ENCODE results near the gene ZBTB40. TPM values are rescaled to one million over a fixed set of nuclear protein-coding genes. Genes with fewer than 3 reads are reported as not detected.
A peak's percentile ranks its signal among the peaks of the same experiment; 100 is the strongest.

The ZBTB40 gene
- total and polyA plus RNA-seq, 9 of the 15 experiments (the other 6 are each of a cell fraction or from before 2014, with no cell fraction given) = 2.6 to 26.0 (median 18.8) TPM

DNA sequence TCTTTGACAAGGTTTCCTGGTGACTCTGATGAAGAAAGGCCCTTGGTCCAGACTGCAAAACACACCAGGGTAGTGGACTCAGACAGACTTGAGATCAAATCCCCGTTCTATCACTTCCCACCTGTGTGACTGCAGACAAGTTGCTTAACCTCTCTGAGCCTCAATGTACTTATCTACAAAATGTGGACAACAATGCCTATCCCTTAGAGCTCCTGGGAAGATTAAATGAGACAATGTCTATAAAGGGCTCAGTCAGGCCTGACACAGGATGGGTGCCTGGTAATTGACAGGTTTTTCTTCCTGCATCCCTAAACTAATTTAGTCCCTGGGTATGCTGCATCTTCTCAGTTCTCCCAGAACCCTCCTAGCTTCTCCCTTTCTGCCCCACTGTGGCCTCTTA lies 37.9 kb upstream of the ZBTB40 start (continued):
- TF ChIP-seq, protein P1, sequence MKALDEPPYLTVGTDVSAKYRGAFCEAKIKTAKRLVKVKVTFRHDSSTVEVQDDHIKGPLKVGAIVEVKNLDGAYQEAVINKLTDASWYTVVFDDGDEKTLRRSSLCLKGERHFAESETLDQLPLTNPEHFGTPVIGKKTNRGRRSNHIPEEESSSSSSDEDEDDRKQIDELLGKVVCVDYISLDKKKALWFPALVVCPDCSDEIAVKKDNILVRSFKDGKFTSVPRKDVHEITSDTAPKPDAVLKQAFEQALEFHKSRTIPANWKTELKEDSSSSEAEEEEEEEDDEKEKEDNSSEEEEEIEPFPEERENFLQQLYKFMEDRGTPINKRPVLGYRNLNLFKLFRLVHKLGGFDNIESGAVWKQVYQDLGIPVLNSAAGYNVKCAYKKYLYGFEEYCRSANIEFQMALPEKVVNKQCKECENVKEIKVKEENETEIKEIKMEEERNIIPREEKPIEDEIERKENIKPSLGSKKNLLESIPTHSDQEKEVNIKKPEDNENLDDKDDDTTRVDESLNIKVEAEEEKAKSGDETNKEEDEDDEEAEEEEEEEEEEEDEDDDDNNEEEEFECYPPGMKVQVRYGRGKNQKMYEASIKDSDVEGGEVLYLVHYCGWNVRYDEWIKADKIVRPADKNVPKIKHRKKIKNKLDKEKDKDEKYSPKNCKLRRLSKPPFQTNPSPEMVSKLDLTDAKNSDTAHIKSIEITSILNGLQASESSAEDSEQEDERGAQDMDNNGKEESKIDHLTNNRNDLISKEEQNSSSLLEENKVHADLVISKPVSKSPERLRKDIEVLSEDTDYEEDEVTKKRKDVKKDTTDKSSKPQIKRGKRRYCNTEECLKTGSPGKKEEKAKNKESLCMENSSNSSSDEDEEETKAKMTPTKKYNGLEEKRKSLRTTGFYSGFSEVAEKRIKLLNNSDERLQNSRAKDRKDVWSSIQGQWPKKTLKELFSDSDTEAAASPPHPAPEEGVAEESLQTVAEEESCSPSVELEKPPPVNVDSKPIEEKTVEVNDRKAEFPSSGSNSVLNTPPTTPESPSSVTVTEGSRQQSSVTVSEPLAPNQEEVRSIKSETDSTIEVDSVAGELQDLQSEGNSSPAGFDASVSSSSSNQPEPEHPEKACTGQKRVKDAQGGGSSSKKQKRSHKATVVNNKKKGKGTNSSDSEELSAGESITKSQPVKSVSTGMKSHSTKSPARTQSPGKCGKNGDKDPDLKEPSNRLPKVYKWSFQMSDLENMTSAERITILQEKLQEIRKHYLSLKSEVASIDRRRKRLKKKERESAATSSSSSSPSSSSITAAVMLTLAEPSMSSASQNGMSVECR (CRISPR knock-in tag; IDR thresholded peaks at IDR 0.05) = no peak
- TF ChIP-seq ZNF124 (CRISPR knock-in tag; IDR thresholded peaks at IDR 0.05) (no peak), MEF2D (tag; conservative IDR thresholded peaks at IDR 0.05; ENCODE audit: low read depth) (no peak)

DNA sequence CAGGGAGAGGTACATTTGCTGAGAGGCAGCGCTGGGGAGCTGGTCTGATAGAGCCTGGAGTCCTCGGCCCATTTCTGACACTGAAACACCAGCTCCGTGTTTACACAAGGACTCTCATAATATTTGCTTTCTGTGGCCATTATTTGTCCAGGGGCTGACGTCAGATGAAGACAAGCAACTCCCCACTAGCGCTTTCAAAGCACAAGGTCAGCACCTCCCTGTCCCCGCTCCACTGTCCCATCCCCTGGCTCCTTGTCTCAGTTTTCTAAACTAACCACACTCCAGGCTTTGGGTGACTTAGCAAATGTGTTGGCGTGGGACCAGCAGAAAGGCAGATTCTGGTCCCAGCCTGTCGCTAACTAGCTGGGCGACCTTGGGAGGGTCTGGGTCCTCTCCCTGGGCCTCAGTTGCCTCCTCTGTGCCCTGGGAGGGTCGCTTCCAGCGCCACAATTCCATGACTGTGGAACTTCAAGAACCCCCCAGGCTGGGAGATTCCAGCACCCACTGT lies 37.4 kb upstream of the ZBTB40 start:
- Histone ChIP-seq H3K27me3 (ENCODE audit: control insufficient read depth in 2 of 2, insufficient read depth in 2 of 2, low read length in 2 of 2) (peaks cover 26 to 46% of the 10 kb centered on the region in 2 experiments), H3K4me2 (ENCODE audit: insufficient read depth, low read length) (no peak overlapping the region), H3K27ac (ENCODE audit: extremely low read depth, low read depth, low read length) (no peak overlapping the region), H4K20me1 (replicated peaks; ENCODE audit: control insufficient read depth, insufficient read depth, low read length) (peaks cover 3% of the 10 kb centered on the region; the same call in 1 of the 2 replicates), H3K36me3 (ENCODE audit: control insufficient read depth, insufficient read depth, low read length) (no peaks in the 10 kb centered on the region), H2AFZ (ENCODE audit: low read depth, low read length) (no peak overlapping the region), H3K4me1 (replicated peaks in 1 of 2; ENCODE audit: control insufficient read depth in 2 of 2, insufficient read depth in 2 of 2, low read length in 2 of 2) (peaks cover 3 to 4% of the 10 kb centered on the region in 2 experiments; a peak in 2 of 5 replicates), H3K79me2 (ENCODE audit: control insufficient read depth, insufficient read depth, low read length) (no peaks in the 10 kb centered on the region), H3K9ac (ENCODE audit: insufficient read depth in 1 of 2, low read depth in 2 of 2, low read length in 2 of 2) (peak overlapping the region in 1 of 2 experiments; percentile 62; a peak in 1 of 4 replicates), H3K9me1 (ENCODE audit: control insufficient read depth, insufficient read depth, low read length) (no peaks in the 10 kb centered on the region), H3K9me3 (replicated peaks; ENCODE audit: control insufficient read depth, insufficient read depth, low read depth, low read length) (no peaks in the 10 kb centered on the region; the same call in 1 of the 2 replicates), H3K4me3 (no peak overlapping the region)
- in situ Hi-C loops (cut with MboI) (no loop called here), intact Hi-C loops (cut with micrococcal nuclease) (loop anchor here (10.0 kb wide), 1 partner anchor 199 kb away; no protein-coding TSS in a partner anchor)
- BruUV-seq (replicated peaks) = no TSS peak
- ChIA-PET CTCF (ENCODE audit: low intra/inter-chr PET ratio) (interaction anchor here (1.4 to 3.9 kb wide), 2 partner anchors 282 to 309 kb away, joined by 6 to 30 read pairs; no protein-coding TSS in a partner anchor), POLR2A (interaction anchor here (0.6 kb wide), 3 partner anchors 61 to 552 kb away, joined by 3 read pairs; no protein-coding TSS in a partner anchor)
- DNase-seq (ENCODE audit: extremely low read depth in 1 of 4, low spot score in 3 of 4) = peak; percentile 37 to 42 (median 39)
- WGBS (ENCODE audit: insufficient coverage, low coverage, missing lambda C conversion rate) = 0% methylated on average over 11 of the region's 11 CpGs
- FAIRE-seq = peak; percentile 75
- peak; percentile 50 for ATAC-seq
- TF ChIP-seq MAFK (IDR thresholded peaks at IDR 0.05; ENCODE audit: low read length) (peak; percentile 27; the same call in 1 of the 2 replicates), ZC3H8 (IDR thresholded peaks at IDR 0.05) (no peak), ARNT (IDR thresholded peaks at IDR 0.05) (no peak)
- TF ChIP-seq, protein P2, sequence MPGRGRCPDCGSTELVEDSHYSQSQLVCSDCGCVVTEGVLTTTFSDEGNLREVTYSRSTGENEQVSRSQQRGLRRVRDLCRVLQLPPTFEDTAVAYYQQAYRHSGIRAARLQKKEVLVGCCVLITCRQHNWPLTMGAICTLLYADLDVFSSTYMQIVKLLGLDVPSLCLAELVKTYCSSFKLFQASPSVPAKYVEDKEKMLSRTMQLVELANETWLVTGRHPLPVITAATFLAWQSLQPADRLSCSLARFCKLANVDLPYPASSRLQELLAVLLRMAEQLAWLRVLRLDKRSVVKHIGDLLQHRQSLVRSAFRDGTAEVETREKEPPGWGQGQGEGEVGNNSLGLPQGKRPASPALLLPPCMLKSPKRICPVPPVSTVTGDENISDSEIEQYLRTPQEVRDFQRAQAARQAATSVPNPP (IDR thresholded peaks at IDR 0.05; ENCODE audit: borderline replicate concordance, insufficient read depth, insufficient read length) = no peak

All from K562 (cell line).